Mesodermal cell (in vitro differentiated cells): ENCODE results near the gene GUCY2F. TPM values are rescaled to one million over a fixed set of nuclear protein-coding genes. Genes with fewer than 3 reads are reported as not detected.

Experiments
- H3K27ac ChIP-seq: 2 replicates; pipeline ENCODE4 v1.7.0; 2013; ENCODE audit warnings: mild to moderate bottlenecking, low read depth, low read length, moderate library complexity; ENCODE audit not compliant: severe bottlenecking
- H3K36me3 ChIP-seq: 2 replicates; pipeline ENCODE4 v1.7.1; 2013; ENCODE audit warnings: mild to moderate bottlenecking, low read length, moderate library complexity; ENCODE audit not compliant: control insufficient read depth, insufficient read depth
- H3K4me1 ChIP-seq: one replicate; pipeline ENCODE4 v1.7.1; 2013; ENCODE audit warnings: mild to moderate bottlenecking, low read length; ENCODE audit not compliant: insufficient read depth, control insufficient read depth, poor library complexity, severe bottlenecking
- H3K4me3 ChIP-seq: 2 replicates; pipeline ENCODE4 v1.7.0; 2013; ENCODE audit warnings: low read length, control low read depth, mild to moderate bottlenecking; ENCODE audit not compliant: insufficient read depth, poor library complexity, severe bottlenecking; ENCODE audit errors: extremely low read depth
- H3K9me3 ChIP-seq: 2 replicates; pipeline ENCODE4 v1.7.1; 2013; ENCODE audit warnings: mild to moderate bottlenecking, low read length, moderate library complexity; ENCODE audit not compliant: control insufficient read depth
- WGBS, 2 experiments: methylation state at CpG; one replicate each; pipeline ENCODE4 v1.1.5; 2013; ENCODE audit warnings: missing lambda C conversion rate in 2 of 2; ENCODE audit not compliant: insufficient coverage in 2 of 2; 5-methylcytosine and 5-hydroxymethylcytosine counted together
- polyA plus RNA-seq, 2 experiments: library from polyadenylated mRNA; stranded (reverse); fragments of 50-300 nt; gene quantifications; one replicate each; pipeline ENCODE4 v1.2.3, GENCODE V29; 2013

Gene GUCY2F
- polyA plus RNA-seq (2013, experiment 1 of 2) = not detected
- polyA plus RNA-seq (2013, experiment 2 of 2) = not detected

DNA sequence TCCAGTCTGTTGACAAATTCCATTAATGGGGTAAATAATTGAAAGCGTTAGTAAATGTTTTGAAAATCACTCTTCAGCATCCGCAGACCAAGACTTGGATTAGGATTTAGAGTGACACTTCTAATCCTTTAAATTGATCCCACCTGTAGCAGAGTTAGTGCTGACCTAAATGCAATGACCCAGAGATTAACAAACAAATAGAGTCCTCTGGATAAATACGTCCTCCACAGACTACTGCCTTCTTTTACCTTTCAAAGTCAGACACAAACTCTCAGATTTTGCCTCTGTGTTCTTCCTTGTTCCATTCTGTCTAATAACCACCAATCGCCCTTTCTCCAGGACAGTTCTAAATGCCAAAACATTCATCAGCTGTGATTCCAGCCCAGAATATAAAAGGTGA is at the start of gene GUCY2F:
GUCY2F (minus strand) TSS at position 101 of the 400 bp plus-strand sequence. CDS start 6,150 bp downstream, outside the sequence.
- WGBS, 2 experiments = 67 to 80% methylated on average over 1 to 3 of the region's 4 CpGs
- Histone ChIP-seq H3K9me3 (no peaks in the 10 kb centered on the region), H3K4me3 (no peak within 1 kb of the TSS), H3K36me3 (no peaks in the 10 kb centered on the region), H3K4me1 (no peaks in the 10 kb centered on the region), H3K27ac (no peak within 1 kb of the TSS)

DNA sequence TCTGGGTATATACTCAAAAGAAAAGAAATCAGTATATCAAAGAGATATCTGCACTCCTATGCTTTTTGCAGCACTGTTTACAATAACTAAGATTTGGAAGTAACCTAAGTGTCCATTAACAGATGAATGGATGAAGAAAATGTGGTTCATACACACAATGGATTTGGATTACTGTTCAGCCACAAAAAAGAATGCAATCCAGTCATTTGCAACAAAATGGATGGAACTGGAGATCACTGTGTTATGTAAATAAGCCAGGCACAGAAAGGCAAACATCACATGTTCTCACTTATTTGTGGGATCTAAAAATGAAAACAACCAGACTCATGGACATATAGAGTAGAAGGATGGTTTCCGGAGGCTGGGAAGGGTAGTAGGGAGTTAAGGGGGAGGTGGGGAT is 37.1 kb upstream of the GUCY2F start:
- Histone ChIP-seq H3K4me3 (no peak overlapping the region), H3K4me1 (no peaks in the 10 kb centered on the region), H3K36me3 (no peaks in the 10 kb centered on the region), H3K27ac (no peak overlapping the region), H3K9me3 (no peaks in the 10 kb centered on the region)
- no CpG with 5 or more reads among the region's 1 CpG for WGBS, 2 experiments

DNA sequence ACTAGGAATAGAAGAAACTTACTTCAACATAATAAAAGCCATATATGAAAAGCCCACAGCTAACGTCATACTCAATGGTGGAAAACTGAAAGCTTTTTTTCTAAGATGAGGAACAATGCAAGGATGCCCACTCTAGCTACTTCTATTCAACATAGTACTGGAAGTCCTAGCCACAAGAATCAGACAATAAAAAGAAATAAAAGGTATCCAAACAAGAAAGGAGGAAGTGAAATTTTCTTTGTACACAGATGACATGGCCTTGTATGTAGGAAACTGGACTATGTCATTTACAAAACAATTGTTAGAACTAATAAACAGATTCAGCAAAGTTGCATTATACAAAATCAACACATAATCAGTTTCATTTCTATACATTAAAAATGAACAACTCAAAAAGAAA is 29.2 kb upstream of the GUCY2F start:
- no peaks in the 10 kb centered on the region for H3K4me1 ChIP-seq
- H3K36me3 ChIP-seq = no peaks in the 10 kb centered on the region
- no peak overlapping the region for H3K4me3 ChIP-seq
- H3K9me3 ChIP-seq = no peaks in the 10 kb centered on the region
- no CpG with 5 or more reads among the region's 1 CpG for WGBS, 2 experiments
- H3K27ac ChIP-seq = no peak overlapping the region

DNA sequence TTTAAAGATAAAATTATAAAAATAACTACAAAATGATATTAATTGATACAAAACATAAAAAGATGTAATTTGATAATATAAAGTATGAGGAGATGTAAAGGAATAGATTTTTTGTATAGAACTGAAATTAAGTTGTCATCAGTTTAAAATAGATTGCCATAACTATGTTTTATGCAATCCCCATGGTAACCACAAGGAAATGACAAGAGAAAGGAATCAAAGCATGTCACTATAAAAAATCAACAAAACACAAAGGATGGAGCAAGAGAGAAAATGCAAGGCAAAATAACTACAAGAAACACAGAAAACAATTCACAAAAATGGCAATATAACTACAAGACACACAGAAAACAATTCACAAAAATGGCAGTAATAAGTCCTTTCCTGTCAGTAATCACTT is 27.0 kb upstream of the GUCY2F start:
- no peak overlapping the region for H3K27ac ChIP-seq

DNA sequence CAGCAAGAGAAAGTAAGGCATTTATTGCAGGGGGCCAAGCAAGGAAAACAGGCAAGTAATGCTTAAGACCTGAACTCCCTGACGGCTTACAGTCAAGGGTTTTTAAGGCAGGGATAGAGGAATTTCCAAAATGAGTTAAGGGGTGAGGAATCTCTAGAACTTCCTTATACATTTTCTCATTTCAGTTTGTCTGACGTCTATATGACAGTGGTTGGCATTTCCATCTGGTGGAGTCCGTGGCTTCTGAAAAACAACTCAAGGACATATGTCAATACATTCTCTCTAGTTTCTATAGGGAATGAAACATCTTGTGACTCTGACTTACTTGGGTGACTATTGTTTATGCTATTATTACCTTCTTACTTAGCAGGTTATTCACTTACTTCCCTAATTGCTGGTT is 19.3 kb upstream of the GUCY2F start:
- no peak overlapping the region for H3K27ac ChIP-seq
- no CpG with 5 or more reads among the region's 3 CpGs for WGBS, 2 experiments
- H3K4me3 ChIP-seq = no peak overlapping the region
- H3K36me3 ChIP-seq = no peaks in the 10 kb centered on the region
- no peaks in the 10 kb centered on the region for H3K9me3 ChIP-seq
- H3K4me1 ChIP-seq = no peaks in the 10 kb centered on the region

More for the DNA sequence above, 27.0 kb upstream of the GUCY2F start:
- Histone ChIP-seq H3K4me3 (no peak overlapping the region), H3K36me3 (no peaks in the 10 kb centered on the region), H3K4me1 (no peaks in the 10 kb centered on the region), H3K9me3 (no peaks in the 10 kb centered on the region)

DNA sequence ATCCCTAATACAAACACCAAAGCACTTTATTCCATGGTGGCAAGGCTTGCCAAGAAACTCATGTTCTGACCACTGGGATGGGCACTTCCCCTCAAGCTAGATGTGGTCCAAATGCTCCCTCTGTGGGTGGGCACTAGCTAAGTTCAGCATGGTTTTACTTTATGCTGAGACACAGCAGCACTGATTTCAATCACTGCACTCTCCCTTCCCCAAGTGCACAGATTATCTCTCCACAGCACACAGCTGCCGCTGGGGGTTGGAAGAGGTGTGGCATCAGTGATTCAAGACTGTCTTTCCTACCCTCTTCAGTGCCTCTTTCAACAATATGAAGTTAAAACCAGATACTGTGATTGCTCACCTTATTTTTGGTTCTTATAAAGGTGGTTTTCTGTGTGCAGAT is 16.5 kb upstream of the GUCY2F start:
- Histone ChIP-seq H3K27ac (no peak overlapping the region), H3K4me1 (no peaks in the 10 kb centered on the region), H3K36me3 (no peaks in the 10 kb centered on the region), H3K4me3 (no peak overlapping the region), H3K9me3 (no peaks in the 10 kb centered on the region)
- WGBS, 2 experiments = no CpG with 5 or more reads among the region's 1 CpG

DNA sequence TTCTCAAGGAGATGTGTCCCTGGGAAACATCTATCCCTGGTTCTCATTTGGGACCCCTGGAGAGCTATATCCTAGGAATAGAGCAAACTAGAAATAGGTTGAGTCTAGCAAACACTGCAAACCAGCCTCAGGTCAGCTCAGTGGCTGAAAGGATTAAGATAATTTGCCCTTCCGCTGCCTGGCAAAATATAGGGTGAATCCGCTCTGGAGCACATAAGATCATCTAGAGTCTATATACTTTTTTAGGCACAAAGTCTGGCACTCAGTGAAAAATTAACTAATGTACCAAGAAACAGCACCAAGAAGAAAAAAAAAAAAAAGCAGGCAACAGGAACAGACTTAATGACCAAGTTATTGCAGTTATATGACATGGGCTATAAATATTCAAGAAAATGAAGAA is 7.3 kb upstream of the GUCY2F start:
- Histone ChIP-seq H3K9me3 (no peaks in the 10 kb centered on the region), H3K4me1 (no peaks in the 10 kb centered on the region), H3K36me3 (no peaks in the 10 kb centered on the region), H3K27ac (no peak overlapping the region), H3K4me3 (no peak overlapping the region)
- no CpG with 5 or more reads among the region's 2 CpGs for WGBS, 2 experiments

DNA sequence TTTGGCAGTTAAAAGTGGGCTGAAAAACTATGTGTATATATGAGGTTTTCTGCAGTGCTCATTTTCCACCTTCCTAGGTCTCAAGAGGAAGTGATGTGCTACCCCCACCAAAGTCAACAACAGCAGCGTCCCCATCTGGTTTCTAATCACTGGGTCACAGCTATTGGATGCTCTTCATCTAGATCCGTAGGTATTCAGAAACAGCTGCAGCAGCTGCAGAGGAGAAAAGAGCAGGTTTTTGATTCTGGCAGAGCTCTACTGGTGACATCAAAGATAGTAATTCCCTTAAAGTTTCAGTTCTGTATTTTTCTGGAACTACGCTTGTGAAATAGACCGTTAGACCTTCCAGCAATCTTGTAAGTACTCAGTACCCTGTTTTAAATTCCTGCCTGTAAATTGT is 5.8 kb upstream of the GUCY2F start:
- Histone ChIP-seq H3K36me3 (no peaks in the 10 kb centered on the region), H3K9me3 (no peaks in the 10 kb centered on the region), H3K27ac (no peak overlapping the region), H3K4me1 (no peaks in the 10 kb centered on the region), H3K4me3 (no peak overlapping the region)
- 50% methylated on average over 1 of the region's 4 CpGs; no CpG with 5 or more reads in 1 of the 2 experiments for WGBS, 2 experiments

DNA sequence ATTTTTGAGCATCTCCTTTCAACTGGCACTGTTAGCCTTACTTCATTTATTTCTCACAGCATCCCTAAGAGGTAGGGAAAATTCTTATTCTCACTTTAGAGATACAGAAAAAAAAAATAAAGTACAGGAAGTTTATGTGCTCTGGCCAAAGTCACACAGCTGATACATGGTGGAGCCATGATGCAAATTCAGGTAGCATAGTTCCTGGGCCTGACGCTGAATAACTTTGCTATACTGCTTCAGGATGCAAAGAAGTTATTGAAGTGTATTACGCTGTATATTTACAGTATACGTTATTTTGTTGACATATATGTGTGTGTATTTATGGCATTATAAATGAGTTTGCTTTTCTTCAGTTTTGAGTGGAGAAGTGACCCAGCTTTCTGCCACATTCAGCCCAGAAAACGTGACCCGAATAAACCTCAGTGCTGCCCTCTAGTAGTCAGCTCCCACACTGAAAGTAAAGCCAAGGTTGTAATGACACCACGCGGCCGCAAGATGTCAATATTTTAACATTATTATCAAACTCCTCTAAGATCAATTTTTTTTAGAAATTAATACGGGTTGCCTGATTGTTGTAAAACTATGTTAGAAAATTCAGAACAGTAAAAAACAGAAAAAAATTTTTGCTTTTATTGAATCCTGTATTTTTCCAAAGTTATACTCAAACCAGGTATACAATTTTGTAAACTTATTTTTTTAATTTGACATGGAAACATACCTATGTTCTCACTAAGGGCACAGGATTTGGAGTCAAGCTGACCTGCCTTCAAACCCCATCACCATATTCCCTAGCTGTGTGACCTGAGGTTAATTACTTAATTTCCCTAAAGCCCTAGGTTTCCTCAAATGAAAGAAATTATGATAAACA is 3.8 kb upstream of the GUCY2F start:
- Histone ChIP-seq H3K36me3 (no peaks in the 10 kb centered on the region), H3K4me1 (no peaks in the 10 kb centered on the region)
- 50% methylated on average over 2 of the region's 9 CpGs; no CpG with 5 or more reads in 1 of the 2 experiments for WGBS, 2 experiments

DNA sequence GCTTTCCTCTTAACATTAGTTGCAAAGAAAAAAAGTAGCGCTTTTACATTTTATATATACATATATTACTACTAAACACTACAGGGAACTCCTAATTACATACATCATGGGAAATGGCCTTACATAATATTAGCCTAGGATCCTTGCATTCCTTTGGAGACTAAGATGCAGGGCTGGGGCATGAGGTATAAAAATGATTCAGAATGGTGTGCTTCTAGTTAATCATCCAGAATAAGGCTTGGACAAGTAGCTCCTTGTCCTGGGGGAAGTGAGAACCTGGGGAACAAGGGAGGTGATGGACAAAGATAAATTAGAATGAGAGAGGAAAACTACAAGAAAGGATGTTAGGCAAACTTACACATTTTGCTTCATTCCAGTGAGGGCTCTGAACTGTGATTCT is 3.0 kb upstream of the GUCY2F start:
- no peak overlapping the region for H3K4me3 ChIP-seq
- no peak overlapping the region for H3K27ac ChIP-seq
- WGBS, 2 experiments = no CpG with 5 or more reads among the region's 1 CpG
- H3K9me3 ChIP-seq = no peaks in the 10 kb centered on the region
- no peaks in the 10 kb centered on the region for H3K4me1 ChIP-seq
- H3K36me3 ChIP-seq = no peaks in the 10 kb centered on the region

More for the DNA sequence above, 3.8 kb upstream of the GUCY2F start:
- no peaks in the 10 kb centered on the region for H3K9me3 ChIP-seq
- H3K27ac ChIP-seq = no peak overlapping the region
- no peak overlapping the region for H3K4me3 ChIP-seq

DNA sequence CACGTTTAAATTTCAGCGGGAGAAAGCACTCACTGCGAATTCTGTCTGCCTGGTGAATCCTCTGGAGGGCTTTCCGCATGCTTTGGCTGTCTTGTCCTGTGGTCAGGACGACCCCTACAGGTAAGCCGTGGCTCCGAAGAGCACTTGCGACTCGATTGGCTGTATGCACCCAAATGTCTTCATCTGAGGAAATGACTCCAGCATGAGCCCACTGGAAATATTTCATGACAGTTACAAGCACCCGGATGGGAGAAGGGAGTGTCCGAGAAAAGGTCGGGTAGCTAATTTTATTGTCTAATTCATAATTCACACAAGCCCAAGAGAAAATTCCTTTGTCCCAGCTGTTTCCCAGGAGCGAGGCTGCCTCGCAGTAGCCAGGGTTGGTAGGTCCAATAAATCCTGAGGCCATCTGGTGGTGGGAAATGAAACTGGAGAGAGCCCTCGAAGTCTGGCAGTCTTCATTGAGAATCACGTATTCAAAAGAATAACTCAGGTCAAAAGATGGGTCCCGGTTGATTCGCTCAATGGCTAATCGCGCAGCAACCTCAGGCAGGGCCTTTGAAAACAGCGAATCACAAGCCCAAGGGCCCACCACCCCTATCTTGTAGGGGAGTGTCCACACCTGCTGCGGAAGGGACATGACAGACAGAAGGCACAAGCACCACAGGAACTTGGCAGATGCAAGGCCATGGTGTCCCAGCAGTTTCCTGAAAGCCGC is 6.6 kb downstream of the GUCY2F start:
- Histone ChIP-seq H3K4me1 (peaks cover 4% of the 10 kb centered on the region), H3K36me3 (no peaks in the 10 kb centered on the region), H3K9me3 (no peaks in the 10 kb centered on the region), H3K27ac (no peak overlapping the region), H3K4me3 (no peak overlapping the region)
- WGBS, 2 experiments = 26 to 30% methylated on average over 6 to 12 of the region's 23 CpGs
